DMS 273 treated with DMSO at 0.1 percent for 48 hours (cell line): Measurements from ENCODE around the gene CDC25B.
"Not testable (repeated sequence)": the region's sequence is repeated elsewhere in the genome, so short reads cannot be mapped to it uniquely, and the experiment has no call there.

Experiments
- DNase-seq: peaks from one replicate; lab custom pipeline; 2025; lab: John Stamatoyannopoulos, UW

CDC25B gene

GRCh38 chr20:3829891-3830290 is 33.8 kb downstream of the CDC25B start:
- DNase-seq = not testable (repeated sequence)

GRCh38 chr20:3836132-3836531 is 40.0 kb downstream of the CDC25B start:
- no peak for DNase-seq

GRCh38 chr20:3839328-3839727 is 43.2 kb downstream of the CDC25B start:
- no peak for DNase-seq

GRCh38 chr20:3840201-3840600 is 44.1 kb downstream of the CDC25B start:
- not testable (repeated sequence) for DNase-seq

GRCh38 chr20:3842348-3842930 is 46.3 kb downstream of the CDC25B start:
- DNase-seq = no peak

- no peak for DNase-seq
These were observed 47.4 kb downstream of the CDC25B start for GRCh38 chr20:3843490-3843889.

GRCh38 chr20:3843990-3844619 is 48.0 kb downstream of the CDC25B start:
- DNase-seq = not testable (repeated sequence)

- DNase-seq = no peak
These were observed 50.2 kb downstream of the CDC25B start for GRCh38 chr20:3846378-3846739.

GRCh38 chr20:3846740-3847428 is 50.8 kb downstream of the CDC25B start, which contains the start of gene MAVS:
MAVS (plus strand) TSS chr20:3846834; CDS start chr20:3854625, 7,791 bp downstream.
- peak; percentile 46 for DNase-seq

- DNase-seq = no peak
These were observed 51.4 kb downstream of the CDC25B start for GRCh38 chr20:3847429-3847940.

GRCh38 chr20:3848565-3848964 is 52.5 kb downstream of the CDC25B start:
- DNase-seq = no peak

- DNase-seq = no peak
These were observed 58.4 kb downstream of the CDC25B start for GRCh38 chr20:3854462-3854871.
